Prostate gland (tissue), 2 donors: ENCODE results near the gene CDC40. TPM values are rescaled to one million over a fixed set of nuclear protein-coding genes. Genes with fewer than 3 reads are reported as not detected.
"Not testable (repeated sequence)": the region's sequence is repeated elsewhere in the genome, so short reads cannot be mapped to it uniquely, and the experiment has no call there.

ENCODE experiments used
- DNase-seq: peaks from one replicate; pipeline ENCODE4 v3.0.0-alpha.2; 2019; ENCODE audit warnings: low spot score
- H3K27ac ChIP-seq, 2 donors: fragments of 200-600 bp; sonication (generic); 2 replicates each; pipeline ENCODE4 v1.5.1; 2017 to 2019
- H3K27me3 ChIP-seq: fragments of 200-600 bp; sonication (generic); replicated peaks from 2 replicates; pipeline ENCODE4 v1.5.1; 2019; ENCODE audit not compliant: insufficient read depth
- H3K36me3 ChIP-seq, 2 donors: fragments of 200-600 bp; sonication (generic); 1 replicate in 1 of 2; 2 replicates in 1 of 2; pipeline versions ENCODE4 v1.5.1 to v1.8.1; 2017 to 2019
- H3K4me1 ChIP-seq: fragments of 200-600 bp; sonication (generic); replicated peaks from 2 replicates; pipeline ENCODE4 v1.5.1; 2019
- H3K4me3 ChIP-seq, 2 donors: fragments of 200-600 bp; sonication (generic); 2 replicates each; pipeline ENCODE4 v1.5.1; 2017 to 2019
- H3K9me3 ChIP-seq: fragments of 200-600 bp; sonication (generic); 2 replicates; pipeline ENCODE4 v1.5.1; 2017
- CTCF ChIP-seq, 4 experiments: fragments of 200-600 bp in 2 of 4; fragments of 450-650 bp in 2 of 4; sonication (generic) in 2 of 4; IDR thresholded peaks; 1 replicate in 3 of 4; 2 replicates in 1 of 4; pipeline ENCODE4 v1.5.1; 2016 to 2019; ENCODE audit warnings: antibody characterized with exemption in 4 of 4, mild to moderate bottlenecking in 2 of 4, moderate library complexity in 2 of 4
- POLR2A ChIP-seq: fragments of 450-650 bp; IDR thresholded peaks from one replicate; pipeline ENCODE4 v1.6.1; 2016; ENCODE audit warnings: antibody characterized with exemption, mild to moderate bottlenecking
- POLR2AphosphoS5 ChIP-seq: sonication (generic); formaldehyde crosslinking; IDR thresholded peaks from one replicate; pipeline ENCODE4 v1.6.1; 2017; ENCODE audit warnings: antibody characterized with exemption
- WGBS: methylation state at CpG from one replicate; pipeline ENCODE4 v1.1.5; 2018; 5-methylcytosine and 5-hydroxymethylcytosine counted together
- intact Hi-C: fragments of 100-400 bp; cut with DNase I; formaldehyde crosslinking; loops from one replicate; pipeline ENCODE4 v1.14.2; 2022
- total RNA-seq, 2 donors: library from RNA; depleted of rRNA; stranded (reverse); fragments of >200 nt; gene quantifications; one replicate each; pipeline ENCODE4 v1.1.0, GENCODE V29; 2016

The CDC40 gene
- total RNA-seq, 2 donors from 2014 or later: 15.8 to 20.4 TPM

GRCh38 chr6:110265273-110265672 lies 85.0 kb downstream of the CDC40 start:
- no peak overlapping the region for H3K27ac ChIP-seq
- no peaks in the 10 kb centered on the region for H3K9me3 ChIP-seq
- WGBS: 96% methylated on average over 3 of the region's 3 CpGs
- no peaks in the 10 kb centered on the region for H3K27me3 ChIP-seq
- TF ChIP-seq POLR2A (no peak), POLR2AphosphoS5 (no peak), CTCF (IDR thresholded peaks at IDR 0.05) (no peak)
- H3K36me3 ChIP-seq: no peaks in the 10 kb centered on the region
- no peak overlapping the region for H3K4me3 ChIP-seq
- H3K4me1 ChIP-seq: no peaks in the 10 kb centered on the region
- intact Hi-C loops: no loop called here
- no peak for DNase-seq

GRCh38 chr6:110266996-110267395 lies 86.8 kb downstream of the CDC40 start:
- Histone ChIP-seq H3K4me1 (no peaks in the 10 kb centered on the region), H3K27ac (no peak overlapping the region), H3K36me3 (no peaks in the 10 kb centered on the region), H3K4me3 (no peak overlapping the region), H3K9me3 (no peaks in the 10 kb centered on the region), H3K27me3 (no peaks in the 10 kb centered on the region)
- TF ChIP-seq POLR2A: no peak
- TF ChIP-seq POLR2AphosphoS5: no peak
- no peak for TF ChIP-seq CTCF (IDR thresholded peaks at IDR 0.05)
- intact Hi-C loops: no loop called here
- DNase-seq: no peak

GRCh38 chr6:110269623-110270022 lies 89.4 kb downstream of the CDC40 start:
- no peak for TF ChIP-seq POLR2A
- no peak for TF ChIP-seq CTCF (IDR thresholded peaks at IDR 0.05)
- TF ChIP-seq POLR2AphosphoS5: no peak
- no peak for DNase-seq
- H3K4me1 ChIP-seq: no peaks in the 10 kb centered on the region
- 77% methylated on average over 2 of the region's 2 CpGs for WGBS
- no peaks in the 10 kb centered on the region for H3K36me3 ChIP-seq
- intact Hi-C loops: no loop called here
- H3K27ac ChIP-seq: no peak overlapping the region
- no peak overlapping the region for H3K4me3 ChIP-seq
- no peaks in the 10 kb centered on the region for H3K9me3 ChIP-seq
- H3K27me3 ChIP-seq: no peaks in the 10 kb centered on the region

- H3K36me3 ChIP-seq: no peaks in the 10 kb centered on the region
- no peaks in the 10 kb centered on the region for H3K27me3 ChIP-seq
- no peaks in the 10 kb centered on the region for H3K4me1 ChIP-seq
- H3K27ac ChIP-seq: no peak overlapping the region
- no peaks in the 10 kb centered on the region for H3K9me3 ChIP-seq
- TF ChIP-seq POLR2AphosphoS5: no peak
- no peak for TF ChIP-seq CTCF (IDR thresholded peaks at IDR 0.05)
- no peak for TF ChIP-seq POLR2A
- intact Hi-C loops: no loop called here
- no peak for DNase-seq
- no peak overlapping the region for H3K4me3 ChIP-seq
- 53% methylated on average over 4 of the region's 4 CpGs for WGBS
Measured at GRCh38 chr6:110270165-110270564, 89.9 kb downstream of the CDC40 start.

GRCh38 chr6:110271732-110272022 lies 91.5 kb downstream of the CDC40 start:
- DNase-seq: no peak
- no peaks in the 10 kb centered on the region for H3K36me3 ChIP-seq
- H3K27me3 ChIP-seq: no peaks in the 10 kb centered on the region
- WGBS: 94% methylated on average over 1 of the region's 1 CpG
- no peaks in the 10 kb centered on the region for H3K9me3 ChIP-seq
- H3K27ac ChIP-seq: no peak overlapping the region
- intact Hi-C loops: no loop called here
- TF ChIP-seq CTCF (IDR thresholded peaks at IDR 0.05): no peak
- no peak for TF ChIP-seq POLR2AphosphoS5
- no peak for TF ChIP-seq POLR2A
- H3K4me3 ChIP-seq: no peak overlapping the region
- H3K4me1 ChIP-seq: no peaks in the 10 kb centered on the region

- intact Hi-C loops, H3K27ac ChIP-seq, H3K36me3 ChIP-seq, H3K4me1 ChIP-seq, H3K4me3 ChIP-seq, DNase-seq, H3K9me3 ChIP-seq, H3K27me3 ChIP-seq: not testable (repeated sequence)
Measured at GRCh38 chr6:110272781-110273180, 92.6 kb downstream of the CDC40 start.
